HG03469 (cell line): ENCODE results near the gene KIRREL3.
"Not testable (repeated sequence)": the region's sequence is repeated elsewhere in the genome, so short reads cannot be mapped to it uniquely, and the experiment has no call there.

Experiments used
- ATAC-seq: cut with Tn5 transposase; IDR thresholded peaks from one replicate; pipeline ENCODE4 v1.9.1; 2021; ENCODE audit warnings: mild to moderate bottlenecking, moderate library complexity, moderate number of reproducible peaks; ENCODE audit not compliant: unreplicated experiment

Gene KIRREL3

DNA sequence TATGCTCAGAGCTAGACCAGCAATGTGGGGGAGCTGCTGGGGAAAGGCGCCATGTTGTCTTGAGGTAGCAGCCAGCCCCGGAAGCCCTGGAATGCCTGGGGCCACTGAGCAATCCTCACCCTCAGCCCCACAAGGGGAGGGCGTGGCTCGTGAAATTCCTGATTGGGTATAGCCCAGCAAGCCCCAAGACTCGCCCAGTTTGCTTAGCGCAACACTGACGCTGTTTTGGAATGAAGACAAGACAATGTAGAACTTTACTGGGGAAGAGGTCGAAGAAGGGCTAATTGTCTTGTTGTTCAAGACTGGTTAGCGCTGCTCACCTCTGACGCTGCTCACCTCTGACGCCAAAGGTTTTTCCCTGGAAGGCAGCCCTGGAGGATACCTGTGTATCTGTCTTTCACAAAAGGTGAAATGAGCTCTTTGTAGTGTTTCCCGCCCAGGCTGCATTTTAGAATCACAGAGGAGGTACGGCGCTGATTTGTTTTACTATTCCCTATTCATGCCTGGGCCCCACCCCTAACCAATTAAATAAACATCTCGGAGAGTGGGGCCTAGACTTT, 597.5 kb downstream of the KIRREL3 start:
- ATAC-seq: no peak

DNA sequence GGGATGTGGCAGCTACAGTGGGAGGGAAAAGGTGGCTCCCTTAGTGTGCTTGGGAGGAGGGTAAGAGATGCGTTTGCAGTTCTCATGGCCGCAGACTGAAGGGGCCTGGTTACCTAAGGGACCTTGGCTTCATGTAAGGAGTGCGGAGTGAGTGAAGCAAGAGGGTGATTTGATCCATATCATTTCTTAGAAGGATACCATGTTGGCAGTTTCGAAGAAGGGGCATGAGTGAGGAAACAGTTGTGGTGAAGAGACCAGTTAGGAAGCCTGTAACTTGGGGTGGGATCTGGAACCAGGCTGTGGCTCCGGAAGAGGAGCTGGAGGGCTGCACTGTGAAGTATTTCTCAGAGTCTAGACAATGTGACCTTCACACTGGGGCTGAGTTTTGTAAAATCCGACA, 600.1 kb downstream of the KIRREL3 start:
- ATAC-seq: no peak

DNA sequence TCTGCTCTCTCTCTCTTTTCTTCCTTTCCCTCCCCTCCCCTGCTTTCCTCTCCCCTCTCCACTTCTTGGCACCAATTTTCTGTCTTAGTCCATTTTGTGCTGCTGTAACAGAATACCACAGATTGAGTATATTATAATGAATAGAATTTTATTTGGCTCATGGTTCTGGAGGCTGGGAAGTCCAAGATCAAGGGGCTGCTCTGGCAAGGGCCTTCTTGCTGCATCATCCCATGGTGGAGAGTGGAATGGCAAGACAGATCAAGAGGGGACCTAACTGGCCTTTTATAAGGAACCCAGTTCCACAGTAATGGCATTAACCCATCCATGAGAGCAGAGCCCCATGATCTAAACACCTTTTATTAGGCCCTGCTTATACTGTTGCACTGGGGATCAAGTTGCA, 600.6 kb downstream of the KIRREL3 start:
- no peak for ATAC-seq

DNA sequence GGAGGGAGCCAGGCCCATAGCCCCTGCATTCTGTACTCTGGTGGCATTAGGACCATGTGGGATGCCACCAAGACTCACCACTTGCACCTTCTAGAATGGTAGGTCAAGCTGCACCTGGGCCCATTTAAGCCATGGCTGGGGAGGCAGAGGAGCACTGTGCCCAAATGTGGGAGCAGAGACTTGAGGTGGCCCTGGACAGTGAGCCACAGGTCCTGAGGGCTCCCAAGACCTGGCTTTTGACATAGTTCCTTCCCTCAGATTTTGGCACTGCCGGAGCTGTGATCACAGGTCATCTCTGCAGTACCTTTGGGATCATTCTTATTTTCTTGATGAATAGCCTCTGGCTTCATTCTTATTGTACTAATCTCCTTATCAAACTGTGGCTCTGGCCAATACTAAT, 601.8 kb downstream of the KIRREL3 start:
- no peak for ATAC-seq

DNA sequence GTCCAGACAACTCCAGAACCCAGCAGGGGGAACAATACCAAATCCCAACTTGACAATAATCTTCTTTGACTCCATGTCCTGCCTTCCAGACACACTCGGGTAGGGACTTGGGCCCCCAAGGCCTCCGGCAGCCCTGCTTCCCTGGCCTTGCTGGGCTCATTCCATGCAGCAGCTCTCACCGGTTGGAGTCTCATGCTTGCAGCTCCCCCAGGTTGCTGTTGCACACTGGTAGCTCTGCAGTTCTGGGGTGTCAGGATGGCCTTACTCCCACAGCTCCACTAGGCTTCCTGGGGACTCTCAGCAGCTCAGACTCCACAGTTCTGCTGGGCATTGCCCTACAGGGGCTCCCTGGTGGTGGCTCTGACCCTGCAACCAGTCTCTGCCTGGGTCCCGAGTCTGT, 602.3 kb downstream of the KIRREL3 start:
- ATAC-seq: no peak

DNA sequence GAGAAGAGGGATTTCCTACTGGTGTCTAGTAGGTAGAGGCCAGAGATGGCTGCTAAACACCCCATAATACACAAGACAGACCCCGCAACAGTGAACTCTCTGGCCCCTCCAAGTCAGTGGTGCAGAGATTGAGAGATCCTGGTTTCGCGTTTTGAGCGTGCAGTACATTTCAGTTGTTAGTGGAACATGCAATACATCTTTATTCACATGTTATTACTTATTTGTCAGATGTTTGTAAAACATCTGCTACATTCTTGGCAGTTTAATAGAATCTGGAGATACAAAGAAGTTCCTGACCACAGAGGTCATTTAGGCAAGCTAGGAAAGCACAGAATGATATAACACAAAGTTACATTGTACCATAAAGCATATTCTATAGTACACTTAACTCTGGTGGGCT, 603.6 kb downstream of the KIRREL3 start:
- no peak for ATAC-seq

DNA sequence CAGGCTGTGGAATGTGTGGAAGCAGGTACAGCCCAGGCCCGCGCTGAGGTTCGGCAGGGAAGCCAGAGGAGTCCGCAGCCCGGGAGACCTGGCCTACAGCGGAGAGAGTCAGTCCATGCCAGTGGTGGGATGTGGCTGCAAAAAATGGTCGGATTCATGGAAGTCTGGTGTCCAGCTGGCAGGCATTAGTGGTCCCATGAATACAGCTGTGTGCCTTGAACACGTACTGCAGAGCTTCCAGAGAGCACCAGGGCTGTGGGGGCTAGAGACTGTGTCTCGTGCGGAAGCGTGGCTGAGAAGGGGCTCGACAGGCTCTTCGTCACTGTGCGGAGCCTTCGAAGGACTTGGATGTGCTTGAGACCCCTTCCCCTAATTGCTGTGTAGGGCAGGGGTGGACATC, 604.3 kb downstream of the KIRREL3 start:
- not testable (repeated sequence) for ATAC-seq

DNA sequence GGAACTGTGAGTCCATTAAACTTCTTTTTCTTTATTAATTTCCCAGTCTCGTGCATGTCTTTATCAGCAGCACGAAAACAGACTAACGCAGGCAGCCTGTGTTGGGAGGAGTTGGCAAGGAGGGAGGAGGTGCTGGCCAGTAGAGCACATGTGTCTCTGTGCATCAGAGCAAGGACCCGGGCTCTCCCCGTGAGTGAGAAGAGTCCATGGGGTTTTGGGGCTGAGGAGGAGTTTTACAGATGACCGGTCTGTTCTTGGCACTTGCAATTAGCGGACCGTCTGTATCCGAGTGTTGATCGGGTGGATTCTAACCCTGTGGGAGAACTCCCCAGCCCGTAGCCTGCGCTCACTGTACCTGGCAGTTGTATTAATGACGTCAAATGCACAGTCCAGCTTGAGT, 604.8 kb downstream of the KIRREL3 start:
- not testable (repeated sequence) for ATAC-seq

DNA sequence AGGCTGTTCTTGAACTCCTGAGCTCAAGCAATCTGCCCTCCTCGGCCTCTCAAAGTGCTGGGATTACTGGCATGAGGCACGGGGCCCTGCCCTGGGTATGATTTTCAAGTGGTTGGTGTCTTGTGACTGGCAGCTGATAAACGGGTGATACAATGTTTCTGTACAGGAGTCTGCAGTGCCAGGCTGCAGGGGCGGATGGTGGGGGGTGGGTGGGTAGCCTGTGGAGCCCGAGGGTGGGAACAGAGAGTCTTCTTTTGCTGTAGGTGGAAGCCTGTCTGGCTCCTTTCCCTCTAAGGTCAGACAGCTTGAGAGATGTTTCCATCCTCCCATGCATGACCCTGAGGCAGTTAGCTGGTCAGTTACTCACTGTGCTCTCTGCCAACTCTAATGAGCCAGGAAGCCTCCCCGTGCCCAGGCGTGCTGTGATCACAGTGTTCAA, 605.9 kb downstream of the KIRREL3 start:
- not testable (repeated sequence) for ATAC-seq

DNA sequence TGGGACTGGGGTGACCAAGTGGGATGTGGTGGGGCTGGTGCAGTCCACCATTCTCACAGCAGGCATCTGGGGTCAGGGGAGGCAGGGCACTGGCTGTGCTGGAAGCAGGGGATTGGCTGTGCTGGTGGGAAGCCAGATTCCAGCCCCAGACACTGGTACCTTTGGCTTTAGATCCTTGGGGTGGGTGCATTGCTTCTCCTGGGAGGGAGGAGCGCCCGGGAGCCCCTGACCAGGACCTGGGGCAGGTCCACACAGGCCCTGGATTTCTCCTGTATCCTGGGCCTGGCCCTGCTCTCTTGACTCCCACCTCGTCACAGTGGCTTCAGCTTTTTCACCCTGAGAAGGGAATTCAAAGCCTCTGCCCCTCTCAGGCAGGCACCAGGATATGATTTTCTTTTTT, 606.5 kb downstream of the KIRREL3 start:
- ATAC-seq: no peak

DNA sequence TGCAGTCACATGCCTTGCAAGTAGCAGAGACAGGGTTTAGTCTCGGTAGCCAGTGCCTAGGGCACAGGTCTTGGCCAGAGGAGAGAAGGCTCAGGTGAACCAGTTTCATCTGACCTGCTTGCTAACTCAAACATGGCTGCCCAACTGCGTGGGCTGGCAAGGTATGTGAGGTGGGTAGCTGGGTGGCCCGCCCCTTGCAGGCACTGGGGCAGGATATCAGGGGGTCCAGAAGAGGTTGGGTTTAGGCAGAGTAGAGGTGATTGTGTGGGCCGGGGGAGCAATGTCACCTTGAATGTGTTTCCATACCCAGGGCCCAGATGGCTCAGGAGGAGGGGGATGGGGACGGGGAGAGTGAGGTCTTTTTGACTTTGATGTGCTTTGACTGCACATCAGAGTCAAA, 607.4 kb downstream of the KIRREL3 start:
- ATAC-seq: no peak

DNA sequence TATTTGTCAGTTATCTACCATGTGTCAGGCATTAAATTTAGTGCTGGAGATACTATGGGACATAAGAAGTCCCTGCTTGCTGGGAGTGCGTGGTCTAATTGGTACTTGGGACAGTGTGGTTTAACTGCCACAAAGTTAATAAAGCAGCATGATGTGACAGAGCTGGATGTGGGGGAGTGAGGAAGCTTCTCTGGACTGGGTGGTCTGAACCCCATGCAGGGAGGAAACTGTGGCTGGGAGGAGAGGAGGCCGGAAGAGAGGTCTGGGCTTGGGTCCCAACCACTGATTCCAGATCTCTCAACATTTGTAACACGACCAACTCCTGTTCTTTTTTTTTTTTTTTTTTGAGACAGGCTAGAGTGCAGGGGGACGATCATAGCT, 607.9 kb downstream of the KIRREL3 start:
- no peak for ATAC-seq

DNA sequence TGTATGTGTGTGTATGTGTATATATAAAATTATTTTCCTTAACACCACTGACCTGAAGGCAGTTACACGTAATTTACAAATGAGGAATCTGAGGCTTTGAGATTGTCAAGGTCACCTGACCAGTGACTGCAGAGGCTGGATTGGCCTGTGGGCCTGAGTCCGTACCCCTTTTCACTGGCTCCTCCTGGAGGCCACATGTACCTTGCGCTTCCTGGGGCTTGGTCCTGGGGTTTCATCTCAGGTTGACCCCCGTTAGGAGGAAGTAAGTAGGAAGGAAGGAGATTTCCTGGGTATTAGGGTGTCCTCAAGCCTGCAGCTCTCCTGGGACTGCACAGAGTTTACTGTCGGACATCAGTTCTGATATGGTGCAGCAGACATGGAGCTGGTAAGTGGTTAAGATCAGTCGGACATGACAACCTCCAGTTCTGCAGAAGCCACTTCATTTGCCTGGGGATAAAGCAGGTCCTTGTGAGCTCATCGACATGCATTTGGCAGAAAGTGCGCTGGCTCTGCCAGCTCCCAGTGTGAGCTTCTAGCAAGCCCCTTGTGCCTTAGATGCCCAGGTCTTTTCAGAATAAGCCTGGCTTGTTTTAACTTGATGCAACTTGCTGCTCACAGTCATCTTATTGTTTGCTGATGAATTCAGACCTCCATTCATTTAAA, 608.5 kb downstream of the KIRREL3 start:
- ATAC-seq: peak; percentile 67

DNA sequence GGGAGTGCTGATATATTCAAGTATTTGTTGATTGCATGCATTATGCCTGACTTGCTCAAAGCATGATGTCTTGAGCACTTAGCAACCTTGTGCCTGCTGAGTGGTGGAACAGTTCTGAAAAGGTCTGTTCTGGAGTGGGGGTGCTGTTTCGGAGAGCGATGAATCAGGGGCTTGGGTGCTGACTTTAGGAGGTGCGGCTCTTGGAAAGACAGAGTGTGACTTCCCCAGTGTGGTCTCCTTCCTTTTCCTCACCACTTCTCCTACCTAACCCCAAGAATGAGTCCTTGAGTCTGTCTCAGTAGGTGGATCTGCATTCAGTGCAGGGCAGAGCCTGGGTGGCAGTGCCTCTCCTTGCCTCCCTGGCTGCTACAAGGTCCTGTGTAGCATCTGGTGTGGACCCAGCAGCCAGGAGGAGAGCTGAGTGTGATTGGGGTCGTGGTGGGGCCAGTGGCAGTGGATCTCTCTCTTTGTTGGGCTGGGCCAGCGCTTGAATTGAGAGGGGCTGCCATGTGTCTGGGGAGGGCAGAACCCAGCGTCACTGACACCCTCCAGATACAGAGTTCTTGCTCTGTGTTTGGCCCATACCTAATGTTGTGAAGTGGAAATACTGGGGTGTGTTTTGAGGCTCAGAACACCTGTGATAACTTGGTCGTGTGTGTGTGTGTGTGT, 609.1 kb downstream of the KIRREL3 start:
- no peak for ATAC-seq

DNA sequence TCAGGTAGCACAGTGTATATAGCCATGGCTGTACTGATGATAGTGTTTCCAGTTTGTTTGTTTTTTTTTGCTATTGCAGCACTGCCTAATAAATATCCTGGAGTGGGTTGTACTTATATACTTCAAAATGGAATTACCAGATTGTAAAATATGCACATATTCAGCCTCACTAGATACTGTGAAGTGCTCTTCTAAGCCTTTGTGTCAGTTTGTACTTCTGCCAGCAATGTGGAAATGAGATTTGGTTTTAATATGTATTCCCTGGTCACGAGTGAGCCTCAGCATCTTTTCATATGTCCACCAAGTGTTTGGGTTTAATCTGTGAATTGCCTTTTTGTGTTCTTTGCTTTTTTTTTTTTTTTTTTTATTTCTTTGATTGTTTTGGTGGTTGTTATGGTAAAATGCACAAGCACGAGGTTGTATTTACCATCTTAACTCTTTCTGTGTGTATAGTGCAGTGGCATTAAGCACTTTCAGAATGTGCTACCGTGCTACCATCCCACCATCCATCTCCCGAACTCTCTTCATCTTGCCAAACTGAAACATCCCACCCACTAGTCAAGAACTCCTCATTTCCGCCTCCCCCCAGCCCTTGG, 610.2 kb downstream of the KIRREL3 start:
- ATAC-seq: no peak

DNA sequence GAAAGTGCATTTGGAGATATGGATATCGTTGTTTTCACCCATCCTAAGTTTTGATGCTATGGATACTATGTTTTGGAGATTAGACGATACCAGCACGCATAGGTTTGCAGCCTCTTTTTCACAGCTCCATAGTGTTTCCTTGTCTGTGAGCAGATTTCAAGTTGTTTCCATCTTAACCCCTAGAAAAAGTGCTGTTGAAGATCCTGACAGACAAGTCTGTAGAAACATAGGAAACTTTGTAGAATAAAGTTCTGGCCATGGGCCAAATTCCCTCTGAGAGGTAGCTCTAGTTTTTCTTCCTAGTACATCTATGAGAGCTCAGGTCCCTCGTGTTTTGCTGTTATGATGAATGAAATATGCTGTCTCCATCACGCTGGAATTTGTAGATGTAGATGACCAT, 612.7 kb downstream of the KIRREL3 start:
- no peak for ATAC-seq

DNA sequence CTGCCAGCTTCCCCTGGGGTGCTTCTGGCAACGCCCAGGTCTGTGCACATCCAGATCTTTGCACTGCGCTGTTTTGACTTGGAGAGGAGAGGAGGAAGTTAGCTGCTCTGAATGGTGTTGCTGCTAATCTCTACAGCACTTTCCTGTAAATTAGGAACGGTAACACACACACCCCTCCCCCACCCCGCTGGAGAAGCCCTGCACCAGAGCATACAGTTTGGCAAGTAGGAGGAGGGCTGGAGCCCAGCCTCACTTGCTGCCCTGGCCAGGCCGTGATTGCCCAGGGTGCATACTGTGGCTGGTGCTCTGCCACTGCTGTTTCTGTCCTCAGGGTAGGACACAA, 613.9 kb downstream of the KIRREL3 start:
- not testable (repeated sequence) for ATAC-seq

DNA sequence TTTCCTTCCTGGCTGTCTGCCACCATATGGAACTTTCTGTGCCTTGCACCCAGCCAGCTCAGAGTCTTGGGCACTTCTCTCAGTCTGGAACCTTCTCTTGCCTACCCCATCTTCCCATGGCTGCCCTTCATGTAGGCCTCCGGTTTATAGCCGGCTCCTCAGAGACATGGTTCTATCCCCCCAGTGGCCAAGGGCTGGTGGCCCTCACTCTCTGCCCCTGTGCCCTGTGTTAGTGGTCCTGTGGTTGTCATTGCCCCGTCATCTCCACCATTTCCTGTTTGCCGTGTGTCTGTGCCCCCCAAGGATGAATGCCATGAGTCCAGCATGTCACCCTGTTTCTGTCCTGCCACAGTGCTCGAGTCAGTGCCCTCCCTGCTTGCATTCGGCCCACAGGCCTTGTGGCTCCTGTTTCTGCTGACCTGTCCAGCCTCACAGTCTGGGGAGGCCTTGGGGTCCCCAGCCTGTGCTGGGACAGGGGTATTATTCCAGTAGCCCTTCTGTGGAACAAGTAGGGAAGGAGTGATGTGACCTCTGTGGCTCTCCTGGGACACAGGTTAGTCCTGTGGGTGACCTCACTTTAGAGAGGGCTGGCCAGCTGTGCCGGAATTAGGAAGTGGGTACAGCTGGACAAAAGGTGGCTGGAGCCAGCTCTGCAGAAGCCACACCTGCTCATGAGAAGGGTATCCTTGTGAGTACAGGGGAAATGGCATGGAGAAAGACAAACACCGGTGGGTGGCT, 614.4 kb downstream of the KIRREL3 start:
- no peak for ATAC-seq

DNA sequence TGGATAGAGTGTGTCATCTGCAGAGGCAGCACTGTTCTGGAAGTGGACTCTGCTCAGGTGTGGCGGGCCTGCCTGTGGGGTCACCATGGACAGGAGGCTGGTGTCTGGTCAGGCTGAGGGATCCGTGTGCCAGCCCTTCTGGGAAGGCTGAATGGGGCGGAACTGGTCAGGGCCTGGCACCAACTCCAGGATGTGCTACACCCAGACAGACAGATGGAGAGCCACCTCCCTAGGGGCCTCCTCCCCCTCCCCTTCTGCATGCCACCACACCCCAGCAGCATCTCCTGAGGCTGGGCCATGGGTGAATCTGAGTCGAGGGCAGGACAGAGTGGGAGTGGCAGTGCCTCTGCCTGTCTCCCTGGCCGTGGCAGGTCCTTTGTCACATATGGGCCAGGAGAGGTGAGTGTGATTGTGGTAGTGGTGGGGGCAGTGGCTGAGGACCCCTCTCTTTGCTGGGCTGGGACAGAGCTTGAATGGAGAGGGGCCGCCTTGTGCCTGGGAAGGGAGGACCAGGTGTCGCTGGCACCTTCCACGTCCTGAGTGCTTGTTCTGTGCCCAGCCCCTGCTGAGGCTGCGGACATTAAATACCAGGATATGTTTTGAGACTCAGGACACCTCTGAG, 616.0 kb downstream of the KIRREL3 start:
- no peak for ATAC-seq

DNA sequence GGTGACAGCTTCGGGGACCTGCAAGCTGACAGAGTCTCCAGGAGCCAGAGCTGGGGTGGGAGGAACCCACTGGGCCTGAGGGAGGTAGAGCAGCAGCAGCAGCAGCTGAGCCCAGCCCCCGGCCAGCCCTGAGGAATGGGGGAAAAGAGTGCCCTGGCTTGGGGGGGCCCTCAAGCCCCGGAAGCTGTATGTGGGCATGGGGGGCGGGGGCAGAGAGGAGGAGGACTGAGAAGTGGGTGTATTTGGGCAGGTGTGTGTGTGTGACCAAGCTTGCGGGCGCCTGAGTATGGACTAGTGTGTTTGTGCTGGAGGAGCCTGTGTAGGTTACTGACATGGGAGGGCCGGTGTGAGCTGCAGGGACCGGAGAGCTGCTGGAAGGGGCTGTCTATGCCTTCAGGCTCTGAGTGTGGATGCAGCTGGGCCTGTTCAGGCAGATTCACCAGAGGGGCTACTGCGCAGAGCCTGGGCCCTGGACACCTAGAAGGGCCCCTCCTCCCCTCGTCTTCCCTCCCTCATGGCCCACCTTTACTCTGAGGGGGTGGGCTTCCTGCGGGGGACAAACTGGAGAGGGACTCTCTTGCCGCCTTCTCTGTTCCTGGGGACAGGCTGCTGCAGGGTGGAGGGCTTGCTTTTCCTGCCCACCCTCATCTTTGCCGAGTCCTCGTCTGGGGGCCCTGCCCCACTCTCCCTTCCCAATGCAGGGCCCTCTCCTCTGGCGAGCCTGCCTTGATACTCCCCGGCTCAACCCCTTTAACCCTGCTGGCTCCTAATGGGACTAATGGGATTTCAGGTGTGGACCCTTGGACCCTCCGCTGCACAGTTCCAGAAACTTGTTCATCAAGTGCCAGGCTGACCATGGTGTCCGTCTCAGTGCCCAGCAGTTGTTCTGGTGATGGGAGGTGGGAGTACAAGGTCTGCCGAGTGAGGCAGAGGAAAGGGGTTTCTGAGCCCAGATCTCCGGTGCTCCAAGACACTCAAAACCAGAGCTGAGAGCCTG, 616.9 kb downstream of the KIRREL3 start:
- ATAC-seq: no peak
